Trophoblast cell (in vitro differentiated cells and primary cell): ENCODE data around the gene SQOR.

ENCODE experiments used
- DNase-seq, 2 donors: peaks; one replicate each; pipeline ENCODE4 v3.0.0-alpha.2; 2016
- H2AFZ ChIP-seq: 2 replicates; pipeline ENCODE4 v1.6.1; 2013; ENCODE audit warnings: low read length, moderate library complexity, mild to moderate bottlenecking; ENCODE audit not compliant: insufficient read depth, poor library complexity
- H2AK5ac ChIP-seq: 2 replicates; pipeline ENCODE4 v1.6.1; 2013; ENCODE audit warnings: mild to moderate bottlenecking, low read length
- H2BK120ac ChIP-seq: 2 replicates; pipeline ENCODE4 v1.6.1; 2013; ENCODE audit warnings: low read length, mild to moderate bottlenecking, moderate library complexity; ENCODE audit not compliant: insufficient read depth, poor library complexity
- H2BK12ac ChIP-seq: 2 replicates; pipeline ENCODE4 v1.6.1; 2013; ENCODE audit warnings: mild to moderate bottlenecking, low read length, moderate library complexity
- H2BK5ac ChIP-seq: 2 replicates; pipeline ENCODE4 v1.6.1; 2013; ENCODE audit warnings: low read length, low read depth, moderate library complexity, mild to moderate bottlenecking; ENCODE audit not compliant: poor library complexity
- H3K14ac ChIP-seq: 2 replicates; pipeline ENCODE4 v1.6.1; 2013; ENCODE audit warnings: mild to moderate bottlenecking, low read length
- H3K18ac ChIP-seq: 2 replicates; pipeline ENCODE4 v1.6.1; 2013; ENCODE audit warnings: mild to moderate bottlenecking, low read length
- H3K23ac ChIP-seq: 2 replicates; pipeline ENCODE4 v1.6.1; 2013; ENCODE audit warnings: low read length
- H3K27ac ChIP-seq: 2 replicates; pipeline ENCODE4 v1.5.1; 2013; ENCODE audit warnings: low read depth, mild to moderate bottlenecking, inconsistent platforms, low read length, moderate library complexity
- H3K27me3 ChIP-seq: 2 replicates; pipeline ENCODE4 v1.6.1; 2013; ENCODE audit warnings: inconsistent platforms, mild to moderate bottlenecking, low read length, moderate library complexity; ENCODE audit not compliant: insufficient read depth
- H3K36me3 ChIP-seq, 2 experiments: 1 replicate in 1 of 2; 2 replicates in 1 of 2; pipeline ENCODE4 v1.6.1; 2013; ENCODE audit warnings: low read length in 2 of 2, mild to moderate bottlenecking in 2 of 2, moderate library complexity in 1 of 2; ENCODE audit not compliant: insufficient read depth in 2 of 2, control insufficient read depth in 1 of 2
- H3K4ac ChIP-seq: 2 replicates; pipeline ENCODE4 v1.6.1; 2013; ENCODE audit warnings: low read depth, mild to moderate bottlenecking, low read length, moderate library complexity
- H3K4me1 ChIP-seq, 2 experiments: 1 replicate in 1 of 2; 2 replicates in 1 of 2; pipeline ENCODE4 v1.6.1; 2013; ENCODE audit warnings: low read length in 2 of 2, mild to moderate bottlenecking in 2 of 2, moderate library complexity in 1 of 2; ENCODE audit not compliant: insufficient read depth in 2 of 2, control insufficient read depth in 1 of 2
- H3K4me2 ChIP-seq: 2 replicates; pipeline ENCODE4 v1.6.1; 2013; ENCODE audit warnings: inconsistent platforms, mild to moderate bottlenecking, low read length, moderate library complexity
- H3K4me3 ChIP-seq: 2 replicates; pipeline ENCODE4 v1.5.1; 2013; ENCODE audit warnings: mild to moderate bottlenecking, low read depth, low read length, inconsistent platforms
- H3K79me1 ChIP-seq: one replicate; pipeline ENCODE4 v1.6.1; 2013; ENCODE audit warnings: low read length
- H3K79me2 ChIP-seq: 2 replicates; pipeline ENCODE4 v1.6.1; 2013; ENCODE audit warnings: low read length, mild to moderate bottlenecking; ENCODE audit not compliant: control insufficient read depth, insufficient read depth, poor library complexity
- H3K9ac ChIP-seq: 2 replicates; pipeline ENCODE4 v1.6.1; 2013; ENCODE audit warnings: mild to moderate bottlenecking, low read length
- H3K9me3 ChIP-seq: 2 replicates; pipeline ENCODE4 v1.6.1; 2013; ENCODE audit warnings: low read depth, mild to moderate bottlenecking, control low read depth, inconsistent platforms, low read length; ENCODE audit not compliant: insufficient read depth
- H4K12ac ChIP-seq: 2 replicates; pipeline ENCODE4 v1.6.1; 2013; ENCODE audit warnings: low read depth, mild to moderate bottlenecking, low read length, moderate library complexity
- H4K8ac ChIP-seq: 2 replicates; pipeline ENCODE4 v1.6.1; 2013; ENCODE audit warnings: low read depth, mild to moderate bottlenecking, low read length, moderate library complexity
- H4K91ac ChIP-seq: one replicate; pipeline ENCODE4 v1.6.1; 2013; ENCODE audit warnings: low read depth, mild to moderate bottlenecking, low read length, moderate library complexity
- WGBS: extraction: QIAGEN DNeasy Blood & Tissue Kit; methylation state at CpG from one replicate; pipeline ENCODE4 v1.1.7; 2013; ENCODE audit warnings: missing lambda C conversion rate; ENCODE audit not compliant: insufficient read length, insufficient coverage; ENCODE audit errors: extremely low coverage; 5-methylcytosine and 5-hydroxymethylcytosine counted together

The SQOR gene

GRCh38 chr15:45606413-45606812 is 28.4 kb upstream of the SQOR start:
- H3K79me1 ChIP-seq = no peaks in the 10 kb centered on the region
- no peaks in the 10 kb centered on the region for H3K9me3 ChIP-seq
- peaks cover 5 to 9% of the 10 kb centered on the region in 2 experiments for H3K36me3 ChIP-seq
- DNase-seq = no peak
- no peak overlapping the region for H3K18ac ChIP-seq
- no peak overlapping the region for H2AK5ac ChIP-seq
- H2BK5ac ChIP-seq = no peak overlapping the region
- no peak overlapping the region for H3K27ac ChIP-seq
- no peak overlapping the region for H2BK120ac ChIP-seq
- H4K8ac ChIP-seq = no peak overlapping the region
- no peak overlapping the region for H3K23ac ChIP-seq
- H4K12ac ChIP-seq = no peak overlapping the region
- H3K9ac ChIP-seq = no peak overlapping the region
- H3K4ac ChIP-seq = no peak overlapping the region
- H2BK12ac ChIP-seq = no peak overlapping the region
- no peak overlapping the region for H4K91ac ChIP-seq
- no peaks in the 10 kb centered on the region for H3K79me2 ChIP-seq
- H3K4me1 ChIP-seq = no peaks in the 10 kb centered on the region
- H3K27me3 ChIP-seq = no peaks in the 10 kb centered on the region
- no peak overlapping the region for H3K4me2 ChIP-seq
- H2AFZ ChIP-seq = no peak overlapping the region
- no CpG with 5 or more reads among the region's 3 CpGs for WGBS
- H3K4me3 ChIP-seq = no peak overlapping the region
- no peak overlapping the region for H3K14ac ChIP-seq

GRCh38 chr15:45606841-45607240 is 28.0 kb upstream of the SQOR start:
- Histone ChIP-seq H3K9me3 (no peaks in the 10 kb centered on the region), H2BK12ac (no peak overlapping the region), H3K14ac (no peak overlapping the region), H3K4ac (no peak overlapping the region), H3K18ac (no peak overlapping the region), H3K79me1 (no peaks in the 10 kb centered on the region), H4K12ac (no peak overlapping the region), H3K27me3 (no peaks in the 10 kb centered on the region), H3K27ac (no peak overlapping the region), H2AFZ (no peak overlapping the region), H4K91ac (no peak overlapping the region), H2BK5ac (no peak overlapping the region), H3K79me2 (no peaks in the 10 kb centered on the region), H2AK5ac (no peak overlapping the region), H3K23ac (no peak overlapping the region), H3K36me3 (peaks cover 5 to 9% of the 10 kb centered on the region in 2 experiments), H3K4me2 (no peak overlapping the region), H3K4me3 (no peak overlapping the region), H3K9ac (no peak overlapping the region), H4K8ac (no peak overlapping the region), H3K4me1 (no peaks in the 10 kb centered on the region), H2BK120ac (no peak overlapping the region)
- no peak for DNase-seq
- WGBS = no CpG with 5 or more reads among the region's 1 CpG

GRCh38 chr15:45611305-45611704 is 23.5 kb upstream of the SQOR start:
- no peak overlapping the region for H2AK5ac ChIP-seq
- H3K27me3 ChIP-seq = no peaks in the 10 kb centered on the region
- H2BK5ac ChIP-seq = no peak overlapping the region
- no peak overlapping the region for H3K4me2 ChIP-seq
- no peak overlapping the region for H3K4me3 ChIP-seq
- DNase-seq = peak in 1 of 2 donors; percentile 79
- peaks cover 0 to 4% of the 10 kb centered on the region in 2 experiments for H3K36me3 ChIP-seq
- H3K27ac ChIP-seq = no peak overlapping the region
- H3K4ac ChIP-seq = no peak overlapping the region
- no peak overlapping the region for H3K18ac ChIP-seq
- no peak overlapping the region for H4K8ac ChIP-seq
- H4K12ac ChIP-seq = no peak overlapping the region
- H2BK12ac ChIP-seq = no peak overlapping the region
- H3K14ac ChIP-seq = no peak overlapping the region
- no peaks in the 10 kb centered on the region for H3K4me1 ChIP-seq
- H3K9ac ChIP-seq = no peak overlapping the region
- no peaks in the 10 kb centered on the region for H3K79me2 ChIP-seq
- no peak overlapping the region for H2AFZ ChIP-seq
- H4K91ac ChIP-seq = no peak overlapping the region
- H2BK120ac ChIP-seq = no peak overlapping the region
- no peaks in the 10 kb centered on the region for H3K9me3 ChIP-seq
- H3K23ac ChIP-seq = no peak overlapping the region
- no peaks in the 10 kb centered on the region for H3K79me1 ChIP-seq
- no CpG with 5 or more reads among the region's 4 CpGs for WGBS

- Histone ChIP-seq H3K18ac (no peak overlapping the region), H3K4me2 (no peak overlapping the region), H4K8ac (no peak overlapping the region), H3K36me3 (peaks cover 0 to 2% of the 10 kb centered on the region in 2 experiments), H3K9me3 (no peaks in the 10 kb centered on the region), H3K4ac (no peak overlapping the region), H3K14ac (no peak overlapping the region), H4K91ac (no peak overlapping the region), H3K27ac (no peak overlapping the region), H2BK12ac (no peak overlapping the region), H3K9ac (no peak overlapping the region), H3K4me1 (no peaks in the 10 kb centered on the region), H3K23ac (no peak overlapping the region), H3K4me3 (no peak overlapping the region), H3K27me3 (no peaks in the 10 kb centered on the region), H2BK5ac (no peak overlapping the region), H2BK120ac (no peak overlapping the region), H2AK5ac (no peak overlapping the region), H3K79me2 (no peaks in the 10 kb centered on the region), H2AFZ (no peak overlapping the region), H4K12ac (no peak overlapping the region), H3K79me1 (no peaks in the 10 kb centered on the region)
- DNase-seq = no peak
- no CpG with 5 or more reads among the region's 1 CpG for WGBS
Observed at GRCh38 chr15:45612790-45613415, 21.9 kb upstream of the SQOR start.
